B cell (primary cell): ENCODE measurements around the gene RUFY2.

Experiments
- CTCF ChIP-seq: fragments of 200-600 bp; IDR thresholded peaks from one replicate; pipeline ENCODE4 v1.8.0; 2022; ENCODE audit warnings: antibody characterized with exemption, mild to moderate bottlenecking
- EZH2 ChIP-seq: IDR thresholded peaks from 2 replicates; pipeline ENCODE4 v1.6.1; 2012; ENCODE audit warnings: borderline replicate concordance, low read depth, mild to moderate bottlenecking, moderate library complexity, low read length; ENCODE audit not compliant: insufficient read depth, poor library complexity, severe bottlenecking

DNA sequence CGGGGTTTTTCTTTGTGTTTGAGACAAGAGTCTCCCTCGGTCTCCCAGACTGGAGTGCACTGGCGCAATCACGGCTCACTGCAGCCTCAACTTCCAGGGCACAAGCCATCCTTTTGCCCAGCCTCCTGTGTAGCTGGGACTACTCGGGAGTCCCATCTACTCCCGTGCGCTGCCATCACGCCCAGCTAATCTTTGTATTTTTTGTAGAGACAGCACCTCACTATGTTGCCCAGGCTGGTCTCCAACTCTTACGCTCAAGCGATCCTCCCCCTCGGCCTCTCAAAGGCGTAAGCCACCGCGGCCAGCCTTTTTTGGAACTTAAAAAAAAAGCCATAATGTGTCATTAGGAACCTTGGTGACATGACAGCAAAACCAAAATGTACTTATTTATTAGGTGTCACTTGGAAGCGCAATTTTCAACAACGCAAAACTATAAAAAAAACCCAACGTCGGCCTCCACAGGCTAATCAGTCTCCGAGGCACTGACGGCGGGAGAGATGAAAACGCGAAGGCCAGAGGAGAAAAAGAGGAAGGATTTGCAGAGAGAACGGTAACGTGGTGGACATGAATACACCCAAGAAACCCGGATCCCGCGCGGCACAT, 76.1 kb downstream of the RUFY2 start:
- TF ChIP-seq CTCF (no peak), EZH2 (no peak)
